ENCODE results near the gene CRACDL.

GRCh38 chr2:98825404-98825803 lies 110.6 kb downstream of the CRACDL start:
- no peak for TF ChIP-seq CTCF (IDR thresholded peaks at IDR 0.05)
- no peak for TF ChIP-seq EZH2 (IDR thresholded peaks at IDR 0.05; ENCODE audit: borderline replicate concordance, insufficient read depth, low read depth, low read length, poor library complexity, severe bottlenecking)

Data from B cell (primary cell).